H1 (cell line): ENCODE data around the gene NPHP4. TPM values are rescaled to one million over a fixed set of nuclear protein-coding genes. Genes with fewer than 3 reads are reported as not detected.

Experiments
- CTCF ChIA-PET: fragments of 300-600 bp; sonication (Branson Sonifier 250); formaldehyde crosslinking; loops from one replicate; lab custom pipeline; 2021; ENCODE audit not compliant: partially characterized antibody; lab: Charles Lee
- POLR2A ChIA-PET: fragments of 300-600 bp; sonication (Branson Sonifier 250); formaldehyde crosslinking; loops from one replicate; lab custom pipeline; 2021; ENCODE audit warnings: inconsistent platforms; ENCODE audit not compliant: partially characterized antibody; lab: Charles Lee
- DNase-seq, 2 experiments: peaks; one replicate each; pipeline versions ENCODE4 v3.0.0 to v3.0.0-alpha.2; 2010 to 2022; ENCODE audit warnings: low spot score in 2 of 2, low read depth in 1 of 2, mixed read lengths in 1 of 2
- FAIRE-seq: peaks from 2 replicates; lab custom pipeline; 2011; peaks lifted over from hg19 to GRCh38; lab: Jason Lieb, UNC
- H2AFZ ChIP-seq: 2 replicates; pipeline ENCODE4 v1.8.1; 2012; ENCODE audit warnings: low read length, inconsistent platforms
- H2AK5ac ChIP-seq: 2 replicates; pipeline ENCODE4 v1.6.1; 2013; ENCODE audit warnings: low read depth, low read length
- H2BK120ac ChIP-seq: replicated peaks from 2 replicates; pipeline ENCODE3; 2013; ENCODE audit warnings: low read depth, low read length, inconsistent platforms
- H2BK12ac ChIP-seq: 2 replicates; pipeline ENCODE4 v1.6.1; 2013; ENCODE audit warnings: low read depth, low read length
- H2BK15ac ChIP-seq: 2 replicates; pipeline ENCODE4 v1.6.1; 2013; ENCODE audit warnings: low read length
- H2BK20ac ChIP-seq: 2 replicates; pipeline ENCODE4 v1.6.1; 2013; ENCODE audit warnings: low read length
- H2BK5ac ChIP-seq: 2 replicates; pipeline ENCODE4 v1.6.1; 2013; ENCODE audit warnings: low read depth, low read length
- H3K14ac ChIP-seq: 2 replicates; pipeline ENCODE4 v1.6.1; 2013; ENCODE audit warnings: inconsistent platforms; ENCODE audit not compliant: insufficient read length
- H3K18ac ChIP-seq: 2 replicates; pipeline ENCODE4 v1.6.1; 2013; ENCODE audit warnings: low read length; ENCODE audit errors: extremely low read depth
- H3K23ac ChIP-seq: 2 replicates; pipeline ENCODE4 v1.6.1; 2013; ENCODE audit warnings: inconsistent platforms; ENCODE audit not compliant: insufficient read length
- H3K23me2 ChIP-seq: 2 replicates; pipeline ENCODE4 v1.6.1; 2013; ENCODE audit warnings: low read depth, low read length
- H3K27ac ChIP-seq: 2 replicates; pipeline ENCODE4 v1.6.1; 2011; ENCODE audit warnings: low read depth, low read length, inconsistent platforms
- H3K27me3 ChIP-seq, 4 experiments: replicated peaks in 1 of 4; 1 replicate in 1 of 4; 2 replicates in 3 of 4; pipeline versions ENCODE4 v1.6.1 to v1.8.1; 2011 to 2013; ENCODE audit warnings: low read length in 3 of 4, mild to moderate bottlenecking in 3 of 4, inconsistent platforms in 2 of 4, mixed read lengths in 2 of 4, moderate library complexity in 1 of 4; ENCODE audit not compliant: control insufficient read depth in 3 of 4, insufficient read depth in 3 of 4; ENCODE audit errors: extremely low read depth in 1 of 4
- H3K36me3 ChIP-seq, 4 experiments: 2 replicates each; pipeline versions ENCODE4 v1.6.1 to v1.8.1; 2011 to 2013; ENCODE audit warnings: mild to moderate bottlenecking in 4 of 4, low read length in 3 of 4, moderate library complexity in 2 of 4, control low read depth in 1 of 4, inconsistent platforms in 1 of 4; ENCODE audit not compliant: insufficient read depth in 4 of 4, control insufficient read depth in 2 of 4
- H3K4ac ChIP-seq: replicated peaks from 2 replicates; pipeline ENCODE3; 2013; ENCODE audit warnings: low read length, low read depth, mixed read lengths, inconsistent platforms; ENCODE audit not compliant: insufficient read length
- H3K4me1 ChIP-seq, 4 experiments: replicated peaks in 1 of 4; 1 replicate in 1 of 4; 2 replicates in 3 of 4; pipeline versions ENCODE4 v1.6.1 to v1.8.1; 2011 to 2013; ENCODE audit warnings: low read length in 3 of 4, inconsistent platforms in 2 of 4, mixed read lengths in 1 of 4; ENCODE audit not compliant: insufficient read depth in 4 of 4, control insufficient read depth in 3 of 4
- H3K4me2 ChIP-seq, 2 experiments: 2 replicates each; pipeline versions ENCODE4 v1.6.1 to v1.8.1; 2011 to 2013; ENCODE audit warnings: low read depth in 2 of 2, low read length in 2 of 2, control low read depth in 1 of 2, inconsistent platforms in 1 of 2, mild to moderate bottlenecking in 1 of 2; ENCODE audit not compliant: insufficient read depth in 1 of 2
- H3K4me3 ChIP-seq, 4 experiments: fragments of 200-600, 300-600 bp in 1 of 4; sonication (generic), shearing (Covaris generic), sonication (Bioruptor Twin) in 1 of 4; 2 replicates each; pipeline versions ENCODE4 v1.5.1 to v1.8.1; 2011 to 2016; ENCODE audit warnings: low read length in 4 of 4, low read depth in 3 of 4, control low read depth in 2 of 4, inconsistent platforms in 2 of 4, mild to moderate bottlenecking in 2 of 4, mixed read lengths in 1 of 4, moderate library complexity in 1 of 4; ENCODE audit not compliant: insufficient read depth in 2 of 4; ENCODE audit errors: extremely low read depth in 1 of 4
- H3K56ac ChIP-seq: replicated peaks from 2 replicates; pipeline ENCODE3; 2013; ENCODE audit warnings: low read depth, mild to moderate bottlenecking, mixed read lengths, low read length, inconsistent platforms; ENCODE audit not compliant: insufficient read length
- H3K79me1 ChIP-seq: 2 replicates; pipeline ENCODE4 v1.6.1; 2013; ENCODE audit warnings: low read depth, low read length, control low read depth
- H3K79me2 ChIP-seq, 2 experiments: 2 replicates each; pipeline versions ENCODE4 v1.6.1 to v1.8.1; 2012 to 2013; ENCODE audit warnings: low read length in 2 of 2, mild to moderate bottlenecking in 2 of 2, inconsistent platforms in 1 of 2; ENCODE audit not compliant: insufficient read depth in 2 of 2, control insufficient read depth in 1 of 2
- H3K9ac ChIP-seq, 4 experiments: replicated peaks in 1 of 4; 1 replicate in 1 of 4; 2 replicates in 3 of 4; pipeline versions ENCODE4 v1.6.1 to v1.8.1; 2011 to 2013; ENCODE audit warnings: low read depth in 3 of 4, low read length in 3 of 4, control low read depth in 2 of 4, mild to moderate bottlenecking in 2 of 4, moderate library complexity in 2 of 4, inconsistent platforms in 1 of 4; ENCODE audit errors: extremely low read depth in 1 of 4
- H3K9me3 ChIP-seq, 2 experiments: 2 replicates each; pipeline versions ENCODE4 v1.6.1 to v1.8.1; 2012 to 2013; ENCODE audit warnings: mild to moderate bottlenecking in 2 of 2, moderate library complexity in 2 of 2, control low read depth in 1 of 2, inconsistent platforms in 1 of 2, low read depth in 1 of 2, low read length in 1 of 2, mixed read lengths in 1 of 2; ENCODE audit not compliant: insufficient read depth in 2 of 2
- H4K20me1 ChIP-seq, 2 experiments: replicated peaks in 1 of 2; 2 replicates each; pipeline versions ENCODE3 to v1.8.1; 2011 to 2013; ENCODE audit warnings: inconsistent platforms in 2 of 2, low read length in 2 of 2, mild to moderate bottlenecking in 1 of 2; ENCODE audit not compliant: insufficient read depth in 2 of 2, control insufficient read depth in 1 of 2
- H4K5ac ChIP-seq: 2 replicates; pipeline ENCODE4 v1.6.1; 2013; ENCODE audit warnings: low read length, low read depth, mixed read lengths, inconsistent platforms; ENCODE audit not compliant: insufficient read length
- H4K8ac ChIP-seq: 2 replicates; pipeline ENCODE4 v1.8.0; 2013; ENCODE audit warnings: mild to moderate bottlenecking, moderate library complexity, low read length, inconsistent platforms; ENCODE audit not compliant: insufficient read depth; ENCODE audit errors: extremely low read depth
- H4K91ac ChIP-seq: replicated peaks from 2 replicates; pipeline ENCODE3; 2013; ENCODE audit warnings: low read length, mixed read lengths, inconsistent platforms; ENCODE audit not compliant: insufficient read length
- CREB1 ChIP-seq: IDR thresholded peaks from 2 replicates; pipeline ENCODE4 v1.6.1; 2012; ENCODE audit warnings: inconsistent platforms
- POLR2AphosphoS5 ChIP-seq: IDR thresholded peaks from 2 replicates; pipeline ENCODE4 v1.6.1; 2011; ENCODE audit warnings: low read depth, low read length
- POU5F1 ChIP-seq: IDR thresholded peaks from 2 replicates; pipeline ENCODE4 v1.6.1; 2011; ENCODE audit warnings: low read depth, mild to moderate bottlenecking, low read length, moderate library complexity
- RAD21 ChIP-seq, 2 experiments: IDR thresholded peaks in 1 of 2; conservative IDR thresholded peaks in 1 of 2; 2 replicates each; pipeline ENCODE4 v1.6.1; 2011; ENCODE audit warnings: low read depth in 2 of 2, low read length in 2 of 2, improper control_type of control experiment in 1 of 2, inconsistent platforms in 1 of 2, mild to moderate bottlenecking in 1 of 2, moderate library complexity in 1 of 2
- ZNF274 ChIP-seq: IDR thresholded peaks from 2 replicates; pipeline ENCODE4 v1.7.0; 2012; ENCODE audit warnings: low read length, borderline replicate concordance; ENCODE audit errors: extremely low read depth
- WGBS, 2 experiments: shearing (Covaris generic) in 1 of 2; methylation state at CpG; one replicate each; pipeline versions ENCODE4 v1.1.6 to v1.1.7; 2013 to 2015; ENCODE audit warnings: low lambda C conversion rate in 2 of 2, mixed read lengths in 2 of 2, inconsistent platforms in 1 of 2, low coverage in 1 of 2, missing lambda C conversion rate in 1 of 2; ENCODE audit not compliant: insufficient replicate concordance in 2 of 2, insufficient coverage in 1 of 2, insufficient read length in 1 of 2; ENCODE audit errors: extremely low coverage in 1 of 2, missing lambda C conversion rate in 1 of 2; 5-methylcytosine and 5-hydroxymethylcytosine counted together
- polyA plus RNA-seq, 7 experiments: library from polyadenylated mRNA; depleted of rRNA in 3 of 7; stranded (reverse) in 5 of 7; unstranded in 2 of 7; fragments of >200 nt in 5 of 7; fragments of 200-250 nt in 2 of 7; gene quantifications; 1 replicate in 5 of 7; 2 replicates in 1 of 7; 4 replicates in 1 of 7; pipeline versions ENCODE4 v1.2.1 to v1.2.3, GENCODE V29; 2011 to 2013; ENCODE audit warnings: missing spikeins in 2 of 7, mixed read lengths in 2 of 7
- total RNA-seq: library from RNA; stranded (reverse); fragmentation: NEBNext Ultra II Directional; extraction: Animal tissue kit (Norgen Biotek cat#: 25700); gene quantifications from 2 replicates; pipeline ENCODE4 v1.2.1, GENCODE V29; 2021
- TF ChIP-seq, protein P1 (sequence below), 3 experiments: IDR thresholded peaks; 1 replicate in 2 of 3; 2 replicates in 1 of 3; pipeline versions ENCODE4 v1.5.1 to v1.6.1; 2011; ENCODE audit warnings: low read length in 3 of 3, mild to moderate bottlenecking in 3 of 3, inconsistent platforms in 2 of 3, low read depth in 1 of 3, moderate library complexity in 1 of 3; ENCODE audit not compliant: insufficient read depth in 1 of 3; ENCODE audit errors: control extremely low read depth in 1 of 3

The NPHP4 gene
- total and polyA plus RNA-seq, 2 of the 8 experiments (the other 6 are each of a cell fraction or from before 2014, with no cell fraction given), result 5.8 to 14.0 TPM

GRCh38 chr1:5926686-5927435 is 65.4 kb downstream of the NPHP4 start:
- Histone ChIP-seq H3K27ac (no peak overlapping the region), H4K8ac (no peak overlapping the region), H3K27me3 (no peaks in the 10 kb centered on the region), H3K9me3 (no peaks in the 10 kb centered on the region), H3K23me2 (no peaks in the 10 kb centered on the region), H3K4me2 (no peak overlapping the region), H4K5ac (no peak overlapping the region), H3K79me2 (no peaks in the 10 kb centered on the region), H2AK5ac (no peak overlapping the region), H2BK12ac (no peak overlapping the region), H4K20me1 (no peaks in the 10 kb centered on the region), H2BK120ac (no peak overlapping the region), H3K4ac (no peak overlapping the region), H3K4me3 (no peak overlapping the region), H2BK5ac (no peak overlapping the region), H3K14ac (no peak overlapping the region), H3K79me1 (no peaks in the 10 kb centered on the region), H2BK20ac (no peak overlapping the region), H2AFZ (no peak overlapping the region), H2BK15ac (no peak overlapping the region), H3K56ac (no peak overlapping the region), H3K4me1 (no peaks in the 10 kb centered on the region)
- WGBS, 2 experiments, result 83% methylated on average over 18 of the region's 18 CpGs; no CpG with 5 or more reads in 1 of the 2 experiments
- peak in 1 of 2 experiments; percentile 36 for DNase-seq
- CTCF ChIA-PET, result interaction anchor here (0.6 to 1.7 kb wide), 8 partner anchors 10 to 224 kb away, joined by 3 to 5 read pairs (median 4); no protein-coding TSS in a partner anchor
- TF ChIP-seq CREB1 (no peak), POU5F1 (no peak), POLR2AphosphoS5 (no peak), RAD21 (IDR thresholded peaks at IDR 0.05 in 1 of 2, conservative IDR thresholded peaks at IDR 0.05 in 1 of 2; ENCODE audit: low read depth in 2 of 2, low read length in 2 of 2) (peak; percentile 6 to 20; a peak in 1 of 4 replicates), ZNF274 (no peak)
- TF ChIP-seq, protein P1, sequence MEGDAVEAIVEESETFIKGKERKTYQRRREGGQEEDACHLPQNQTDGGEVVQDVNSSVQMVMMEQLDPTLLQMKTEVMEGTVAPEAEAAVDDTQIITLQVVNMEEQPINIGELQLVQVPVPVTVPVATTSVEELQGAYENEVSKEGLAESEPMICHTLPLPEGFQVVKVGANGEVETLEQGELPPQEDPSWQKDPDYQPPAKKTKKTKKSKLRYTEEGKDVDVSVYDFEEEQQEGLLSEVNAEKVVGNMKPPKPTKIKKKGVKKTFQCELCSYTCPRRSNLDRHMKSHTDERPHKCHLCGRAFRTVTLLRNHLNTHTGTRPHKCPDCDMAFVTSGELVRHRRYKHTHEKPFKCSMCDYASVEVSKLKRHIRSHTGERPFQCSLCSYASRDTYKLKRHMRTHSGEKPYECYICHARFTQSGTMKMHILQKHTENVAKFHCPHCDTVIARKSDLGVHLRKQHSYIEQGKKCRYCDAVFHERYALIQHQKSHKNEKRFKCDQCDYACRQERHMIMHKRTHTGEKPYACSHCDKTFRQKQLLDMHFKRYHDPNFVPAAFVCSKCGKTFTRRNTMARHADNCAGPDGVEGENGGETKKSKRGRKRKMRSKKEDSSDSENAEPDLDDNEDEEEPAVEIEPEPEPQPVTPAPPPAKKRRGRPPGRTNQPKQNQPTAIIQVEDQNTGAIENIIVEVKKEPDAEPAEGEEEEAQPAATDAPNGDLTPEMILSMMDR (IDR thresholded peaks at IDR 0.05; ENCODE audit: control extremely low read depth in 1 of 3, insufficient read depth in 1 of 3, low read depth in 1 of 3, low read length in 3 of 3), result peak in 2 of 3 experiments; percentile 7 to 9; a peak in 2 of 4 replicates
- TF ChIP-seq, all 59 proteins: peak for 2
- no peak for FAIRE-seq
- Histone ChIP-seq H3K9ac (no peak overlapping the region), H3K18ac (no peak overlapping the region), H3K23ac (no peak overlapping the region), H4K91ac (no peak overlapping the region), H3K36me3 (no peaks in the 10 kb centered on the region; a peak in 2 of 8 replicates)
- POLR2A ChIA-PET, result interaction anchor here (1.2 kb wide), 1 partner anchor 13 kb away, joined by 3 read pairs; no protein-coding TSS in a partner anchor
